Activated gamma-delta T cell treated with anti-CD3 and anti-CD28 coated beads, Interleukin-2, amount 50 U/mL, for 16 hours (primary cell): ENCODE data around the gene ROR1.

Source experiments
- DNase-seq: peaks from one replicate; pipeline ENCODE4 v3.0.0-alpha.2; 2020; ENCODE audit warnings: low read depth

ROR1 gene

GRCh38 chr1:63909526-63909925 lies 135.7 kb downstream of the ROR1 start:
- DNase-seq, result no peak

GRCh38 chr1:63911049-63911448 lies 137.2 kb downstream of the ROR1 start:
- no peak for DNase-seq

- no peak for DNase-seq
Measured at GRCh38 chr1:63912643-63913042, 138.8 kb downstream of the ROR1 start.

- no peak for DNase-seq
Measured at GRCh38 chr1:63913533-63913932, 139.7 kb downstream of the ROR1 start.

- no peak for DNase-seq
Measured at GRCh38 chr1:63914241-63914640, 140.4 kb downstream of the ROR1 start.

GRCh38 chr1:63914706-63915105 lies 140.9 kb downstream of the ROR1 start:
- DNase-seq, result no peak

GRCh38 chr1:63915121-63915520 lies 141.3 kb downstream of the ROR1 start:
- DNase-seq, result no peak

- no peak for DNase-seq
Measured at GRCh38 chr1:63916485-63917360, 142.9 kb downstream of the ROR1 start.

- DNase-seq, result no peak
Measured at GRCh38 chr1:63917571-63918417, 144.0 kb downstream of the ROR1 start.

- no peak for DNase-seq
Measured at GRCh38 chr1:63918418-63918945, 144.7 kb downstream of the ROR1 start.

GRCh38 chr1:63920154-63921117 lies 146.6 kb downstream of the ROR1 start:
- no peak for DNase-seq

GRCh38 chr1:63921359-63921758 lies 147.5 kb downstream of the ROR1 start:
- no peak for DNase-seq

GRCh38 chr1:63921802-63922201 lies 148.0 kb downstream of the ROR1 start:
- no peak for DNase-seq

- no peak for DNase-seq
Measured at GRCh38 chr1:63922848-63923247, 149.0 kb downstream of the ROR1 start.

- DNase-seq, result no peak
Measured at GRCh38 chr1:63923302-63923701, 149.5 kb downstream of the ROR1 start.

GRCh38 chr1:63924600-63924999 lies 150.8 kb downstream of the ROR1 start:
- no peak for DNase-seq

GRCh38 chr1:63928186-63929105 lies 154.6 kb downstream of the ROR1 start:
- DNase-seq, result no peak

GRCh38 chr1:63929106-63929478 lies 155.3 kb downstream of the ROR1 start:
- no peak for DNase-seq

- DNase-seq, result no peak
Measured at GRCh38 chr1:63931468-63931867, 157.7 kb downstream of the ROR1 start.

- no peak for DNase-seq
Measured at GRCh38 chr1:63934697-63935096, 160.9 kb downstream of the ROR1 start.

- no peak for DNase-seq
Measured at GRCh38 chr1:63935143-63935542, 161.3 kb downstream of the ROR1 start.
